Transverse colon (tissue), 4 donors: ENCODE results near the gene SKP2. TPM values are rescaled to one million over a fixed set of nuclear protein-coding genes. Genes with fewer than 3 reads are reported as not detected.
"Not testable (repeated sequence)": the region's sequence is repeated elsewhere in the genome, so short reads cannot be mapped to it uniquely, and the experiment has no call there.

Experiments used
- DNase-seq: peaks from one replicate; pipeline ENCODE4 v3.0.0-alpha.2; 2019
- H3K27ac ChIP-seq, 4 donors: fragments of 200-600 bp; sonication (generic); 2 replicates each; pipeline ENCODE4 v1.5.1; 2016 to 2018; ENCODE audit warnings: inconsistent platforms in 4 of 4
- H3K27me3 ChIP-seq: fragments of 200-600 bp; sonication (generic); 2 replicates; pipeline ENCODE4 v1.5.1; 2017; ENCODE audit warnings: inconsistent platforms
- H3K36me3 ChIP-seq, 4 donors: fragments of 200-600 bp; sonication (generic); 2 replicates each; pipeline ENCODE4 v1.5.1; 2017 to 2019; ENCODE audit warnings: inconsistent platforms in 4 of 4
- H3K4me1 ChIP-seq, 4 donors: fragments of 200-600 bp; sonication (generic); 2 replicates each; pipeline ENCODE4 v1.5.1; 2017 to 2020; ENCODE audit warnings: inconsistent platforms in 4 of 4
- H3K4me3 ChIP-seq, 4 donors: fragments of 200-600 bp; sonication (generic); 1 replicate in 1 of 4; 2 replicates in 3 of 4; pipeline versions ENCODE4 v1.5.1 to v1.6.1; 2017 to 2019; ENCODE audit warnings: inconsistent platforms in 4 of 4
- H3K9me3 ChIP-seq, 2 donors: fragments of 200-600 bp; sonication (generic); 2 replicates each; pipeline ENCODE4 v1.5.1; 2017 to 2019; ENCODE audit warnings: inconsistent platforms in 2 of 2
- EP300 ChIP-seq: sonication (generic); formaldehyde crosslinking; IDR thresholded peaks from one replicate; pipeline ENCODE4 v1.6.1; 2017; ENCODE audit warnings: antibody characterized with exemption, low read depth
- POLR2A ChIP-seq: fragments of 450-650 bp; IDR thresholded peaks from one replicate; pipeline ENCODE4 v1.6.1; 2016; ENCODE audit warnings: antibody characterized with exemption, mild to moderate bottlenecking, moderate library complexity
- POLR2AphosphoS5 ChIP-seq, 3 donors: sonication (generic); formaldehyde crosslinking; IDR thresholded peaks; one replicate each; pipeline ENCODE4 v1.6.1; 2016; ENCODE audit warnings: antibody characterized with exemption in 3 of 3
- WGBS, 2 donors: methylation state at CpG; one replicate each; pipeline ENCODE4 v1.1.5; 2018; ENCODE audit warnings: low coverage in 1 of 2; 5-methylcytosine and 5-hydroxymethylcytosine counted together
- in situ Hi-C, 4 donors: fragments of 200-750 bp; cut with MboI; loops; one replicate each; pipeline versions ENCODE4 v1.15.0 to v1.15.1; 2017; ENCODE audit warnings: low sequenced_read_pairs in 3 of 4, low pct_ligation_motif_present in 1 of 4, low pct_unique_long_range_greater_than_20kb in 1 of 4
- intact Hi-C: fragments of 100-400 bp; cut with DNase I; formaldehyde crosslinking; loops from one replicate; pipeline ENCODE4 v1.15.1; 2023; ENCODE audit warnings: low total_unique reads
- total RNA-seq, 4 donors: library from RNA; depleted of rRNA; stranded (reverse); fragments of >200 nt; gene quantifications; one replicate each; pipeline ENCODE4 v1.1.0, GENCODE V29; 2016
- TF ChIP-seq, protein P1 (sequence below), 5 experiments: fragments of 200-600 bp in 3 of 5; fragments of 450-650 bp in 2 of 5; sonication (generic) in 3 of 5; IDR thresholded peaks; 1 replicate in 2 of 5; 2 replicates in 3 of 5; pipeline ENCODE4 v1.5.1; 2016 to 2017; ENCODE audit warnings: antibody characterized with exemption in 5 of 5, inconsistent platforms in 3 of 5, mild to moderate bottlenecking in 2 of 5, moderate library complexity in 1 of 5

The SKP2 gene
- total RNA-seq, 4 donors from 2014 or later, result 1.1 to 12.4 (median 8.6) TPM

DNA sequence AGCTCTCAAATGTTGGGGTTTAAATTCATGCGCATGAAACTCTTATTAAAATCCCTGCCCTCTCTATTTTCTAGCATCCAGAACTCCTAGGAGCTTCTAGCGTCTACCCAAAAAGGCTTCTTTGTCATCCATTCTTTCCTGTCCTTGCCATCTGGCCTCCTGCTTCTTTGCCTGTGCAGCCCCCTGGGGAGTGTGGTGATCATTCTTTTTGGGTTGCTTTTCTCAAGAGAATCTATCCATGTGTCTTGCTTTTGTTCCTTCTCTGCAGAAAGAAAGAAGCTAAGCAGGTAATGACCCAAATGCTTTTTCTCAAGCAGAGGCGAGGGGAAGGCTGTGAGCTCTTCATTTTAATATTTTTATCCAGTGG lies 26.6 kb downstream of the SKP2 start:
- intact Hi-C loops (no loop called here), in situ Hi-C loops (no loop called here)
- peaks cover 0 to 3% (median 0%) of the 10 kb centered on the region in 4 donors for H3K4me1 ChIP-seq
- TF ChIP-seq, protein P1, sequence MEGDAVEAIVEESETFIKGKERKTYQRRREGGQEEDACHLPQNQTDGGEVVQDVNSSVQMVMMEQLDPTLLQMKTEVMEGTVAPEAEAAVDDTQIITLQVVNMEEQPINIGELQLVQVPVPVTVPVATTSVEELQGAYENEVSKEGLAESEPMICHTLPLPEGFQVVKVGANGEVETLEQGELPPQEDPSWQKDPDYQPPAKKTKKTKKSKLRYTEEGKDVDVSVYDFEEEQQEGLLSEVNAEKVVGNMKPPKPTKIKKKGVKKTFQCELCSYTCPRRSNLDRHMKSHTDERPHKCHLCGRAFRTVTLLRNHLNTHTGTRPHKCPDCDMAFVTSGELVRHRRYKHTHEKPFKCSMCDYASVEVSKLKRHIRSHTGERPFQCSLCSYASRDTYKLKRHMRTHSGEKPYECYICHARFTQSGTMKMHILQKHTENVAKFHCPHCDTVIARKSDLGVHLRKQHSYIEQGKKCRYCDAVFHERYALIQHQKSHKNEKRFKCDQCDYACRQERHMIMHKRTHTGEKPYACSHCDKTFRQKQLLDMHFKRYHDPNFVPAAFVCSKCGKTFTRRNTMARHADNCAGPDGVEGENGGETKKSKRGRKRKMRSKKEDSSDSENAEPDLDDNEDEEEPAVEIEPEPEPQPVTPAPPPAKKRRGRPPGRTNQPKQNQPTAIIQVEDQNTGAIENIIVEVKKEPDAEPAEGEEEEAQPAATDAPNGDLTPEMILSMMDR (IDR thresholded peaks at IDR 0.05), result no peak
- TF ChIP-seq POLR2A, result no peak
- no peak overlapping the region for H3K4me3 ChIP-seq
- no peak for DNase-seq
- peaks cover 0 to 7% (median 3%) of the 10 kb centered on the region in 4 donors for H3K36me3 ChIP-seq
- H3K27ac ChIP-seq, result no peak overlapping the region
- no peaks in the 10 kb centered on the region for H3K9me3 ChIP-seq
- no peaks in the 10 kb centered on the region for H3K27me3 ChIP-seq
- WGBS, 2 donors, result 90 to 92% methylated on average over 3 of the region's 3 CpGs

DNA sequence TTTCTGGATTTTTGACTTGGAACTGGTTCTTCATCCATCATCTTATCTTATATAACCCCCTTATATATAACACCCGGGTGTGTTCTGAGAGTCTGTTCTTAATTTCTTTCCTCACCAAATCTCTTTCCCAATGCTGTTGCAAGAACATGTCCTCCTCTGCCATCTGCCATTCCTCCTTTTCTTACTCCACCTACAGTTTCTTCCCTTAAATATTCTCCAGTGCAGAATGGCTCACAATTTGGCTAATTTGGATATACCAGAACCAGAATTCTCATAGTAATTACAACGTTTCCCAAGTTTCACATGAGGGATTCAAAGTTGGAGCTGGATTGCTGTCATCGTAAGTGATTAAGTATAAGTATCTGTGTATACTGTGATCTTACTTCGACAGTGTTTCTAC lies 28.0 kb downstream of the SKP2 start:
- no peak for DNase-seq
- H3K9me3 ChIP-seq, result no peaks in the 10 kb centered on the region
- H3K4me1 ChIP-seq, result peaks cover 0 to 3% (median 0%) of the 10 kb centered on the region in 4 donors
- TF ChIP-seq, protein P1 (IDR thresholded peaks at IDR 0.05), result no peak
- TF ChIP-seq POLR2A (no peak), POLR2AphosphoS5 (IDR thresholded peaks at IDR 0.05) (no peak), EP300 (no peak)
- no peak overlapping the region for H3K27ac ChIP-seq
- H3K36me3 ChIP-seq, result peaks cover 0 to 9% (median 3%) of the 10 kb centered on the region in 4 donors
- intact Hi-C loops, result loop anchor here (1.0 kb wide), 1 partner anchor 25 kb away; no protein-coding TSS in a partner anchor
- in situ Hi-C loops, result no loop called here
- no peaks in the 10 kb centered on the region for H3K27me3 ChIP-seq
- no peak overlapping the region for H3K4me3 ChIP-seq
- 69 to 72% methylated on average over 4 of the region's 4 CpGs for WGBS, 2 donors

DNA sequence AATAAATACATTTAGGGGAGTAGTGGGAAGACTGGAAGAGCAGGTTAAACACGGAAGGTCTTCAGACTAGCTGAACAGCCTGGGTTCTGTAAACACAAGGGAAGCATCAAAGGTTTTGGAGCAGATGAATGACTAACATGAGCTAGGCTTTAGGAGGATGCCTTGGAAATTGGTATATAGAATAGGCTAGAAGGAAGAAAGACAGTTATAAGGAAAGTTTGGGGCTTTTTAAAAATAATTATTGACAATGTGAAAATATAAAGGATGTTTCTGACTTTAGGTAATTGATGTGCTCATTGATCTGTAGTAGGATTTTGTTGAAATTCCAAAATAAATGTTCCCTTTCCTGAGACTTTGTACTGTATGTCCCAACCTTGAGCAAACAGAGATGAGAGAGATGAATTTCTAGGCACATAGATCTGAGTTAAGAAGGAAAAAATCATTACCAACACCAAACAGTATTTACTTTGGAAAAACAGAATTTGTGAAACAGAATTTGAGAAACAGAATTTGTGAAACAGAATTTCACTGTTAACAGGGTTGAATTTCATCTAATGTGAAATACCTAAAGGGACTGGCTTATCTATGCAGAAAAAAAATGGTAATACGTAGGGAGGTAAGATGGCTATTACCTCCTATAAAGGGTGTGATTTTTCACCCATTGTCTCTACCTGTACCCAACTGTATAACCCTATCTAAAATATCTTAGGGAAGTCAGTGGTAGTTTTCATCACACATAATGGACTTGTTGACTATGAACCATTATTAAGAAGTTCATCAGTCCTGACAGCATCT lies 28.8 kb downstream of the SKP2 start:
- Histone ChIP-seq H3K36me3 (peaks cover 0 to 9% (median 2%) of the 10 kb centered on the region in 4 donors), H3K27me3 (no peaks in the 10 kb centered on the region), H3K4me3 (no peak overlapping the region), H3K9me3 (no peaks in the 10 kb centered on the region), H3K27ac (no peak overlapping the region), H3K4me1 (peaks cover 0 to 3% (median 0%) of the 10 kb centered on the region in 4 donors)
- WGBS, 2 donors, result 65 to 90% methylated on average over 2 of the region's 2 CpGs
- no peak for DNase-seq
- in situ Hi-C loops (no loop called here), intact Hi-C loops (loop anchor here (1.0 kb wide), 1 partner anchor 25 kb away; no protein-coding TSS in a partner anchor)
- TF ChIP-seq POLR2AphosphoS5 (IDR thresholded peaks at IDR 0.05), result no peak
- no peak for TF ChIP-seq POLR2A
- TF ChIP-seq, protein P1 (IDR thresholded peaks at IDR 0.05), result no peak
- no peak for TF ChIP-seq EP300

DNA sequence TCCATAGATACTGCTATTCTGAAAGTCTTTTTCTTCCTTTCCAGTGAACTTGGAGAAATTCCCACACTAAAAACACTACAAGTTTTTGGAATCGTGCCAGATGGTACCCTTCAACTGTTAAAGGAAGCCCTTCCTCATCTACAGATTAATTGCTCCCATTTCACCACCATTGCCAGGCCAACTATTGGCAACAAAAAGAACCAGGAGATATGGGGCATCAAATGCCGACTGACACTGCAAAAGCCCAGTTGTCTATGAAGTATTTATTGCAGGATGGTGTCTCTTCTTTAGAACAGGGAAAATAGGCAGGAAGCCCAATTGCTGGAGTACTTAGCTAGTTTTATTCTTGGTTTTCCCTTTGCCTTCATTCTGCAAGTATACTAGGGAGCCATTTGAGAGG lies 29.9 kb downstream of the SKP2 start:
- H3K9me3 ChIP-seq, result no peaks in the 10 kb centered on the region
- H3K4me1 ChIP-seq, result peaks cover 0 to 3% (median 0%) of the 10 kb centered on the region in 4 donors
- in situ Hi-C loops (no loop called here), intact Hi-C loops (no loop called here)
- H3K4me3 ChIP-seq, result no peak overlapping the region
- H3K36me3 ChIP-seq, result peaks cover 0 to 9% (median 2%) of the 10 kb centered on the region in 4 donors
- DNase-seq, result no peak
- no peaks in the 10 kb centered on the region for H3K27me3 ChIP-seq
- no peak overlapping the region for H3K27ac ChIP-seq
- TF ChIP-seq POLR2AphosphoS5 (IDR thresholded peaks at IDR 0.05), result no peak
- TF ChIP-seq, protein P1 (IDR thresholded peaks at IDR 0.05), result no peak
- TF ChIP-seq EP300, result no peak
- no peak for TF ChIP-seq POLR2A
- WGBS, 2 donors, result 78 to 83% methylated on average over 1 to 2 of the region's 2 CpGs

DNA sequence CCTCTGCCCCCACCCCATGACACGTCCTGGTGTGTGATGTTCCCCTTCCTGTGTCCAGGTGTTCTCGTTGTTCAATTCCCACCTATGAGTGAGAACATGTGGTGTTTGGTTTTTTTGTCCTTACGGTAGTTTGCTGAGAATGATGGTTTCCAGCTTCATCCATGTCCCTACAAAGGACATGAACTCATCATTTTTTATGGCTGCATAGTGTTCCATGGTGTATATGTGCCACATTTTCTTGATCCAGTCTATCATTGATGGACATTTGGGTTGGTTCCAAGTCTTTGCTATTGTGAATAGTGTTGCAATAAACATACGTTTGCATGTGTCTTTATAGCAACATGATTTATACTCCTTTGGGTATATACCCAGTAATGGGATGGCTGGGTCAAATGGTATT lies 32.5 kb downstream of the SKP2 start:
- in situ Hi-C loops, result not testable (repeated sequence)

More for the DNA sequence above, 32.5 kb downstream of the SKP2 start:
- H3K9me3 ChIP-seq, H3K4me3 ChIP-seq, H3K27ac ChIP-seq, DNase-seq, intact Hi-C loops, H3K27me3 ChIP-seq, H3K36me3 ChIP-seq, H3K4me1 ChIP-seq: not testable (repeated sequence)
- WGBS, 2 donors, result 95% methylated on average over 3 of the region's 4 CpGs; no CpG with 5 or more reads in 1 of the 2 donors
